ENCODE data around the gene RCCD1.
"Not testable (repeated sequence)": the region's sequence is repeated elsewhere in the genome, so short reads cannot be mapped to it uniquely, and the experiment has no call there.

Gene RCCD1, protein sequence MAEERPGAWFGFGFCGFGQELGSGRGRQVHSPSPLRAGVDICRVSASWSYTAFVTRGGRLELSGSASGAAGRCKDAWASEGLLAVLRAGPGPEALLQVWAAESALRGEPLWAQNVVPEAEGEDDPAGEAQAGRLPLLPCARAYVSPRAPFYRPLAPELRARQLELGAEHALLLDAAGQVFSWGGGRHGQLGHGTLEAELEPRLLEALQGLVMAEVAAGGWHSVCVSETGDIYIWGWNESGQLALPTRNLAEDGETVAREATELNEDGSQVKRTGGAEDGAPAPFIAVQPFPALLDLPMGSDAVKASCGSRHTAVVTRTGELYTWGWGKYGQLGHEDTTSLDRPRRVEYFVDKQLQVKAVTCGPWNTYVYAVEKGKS

DNA sequence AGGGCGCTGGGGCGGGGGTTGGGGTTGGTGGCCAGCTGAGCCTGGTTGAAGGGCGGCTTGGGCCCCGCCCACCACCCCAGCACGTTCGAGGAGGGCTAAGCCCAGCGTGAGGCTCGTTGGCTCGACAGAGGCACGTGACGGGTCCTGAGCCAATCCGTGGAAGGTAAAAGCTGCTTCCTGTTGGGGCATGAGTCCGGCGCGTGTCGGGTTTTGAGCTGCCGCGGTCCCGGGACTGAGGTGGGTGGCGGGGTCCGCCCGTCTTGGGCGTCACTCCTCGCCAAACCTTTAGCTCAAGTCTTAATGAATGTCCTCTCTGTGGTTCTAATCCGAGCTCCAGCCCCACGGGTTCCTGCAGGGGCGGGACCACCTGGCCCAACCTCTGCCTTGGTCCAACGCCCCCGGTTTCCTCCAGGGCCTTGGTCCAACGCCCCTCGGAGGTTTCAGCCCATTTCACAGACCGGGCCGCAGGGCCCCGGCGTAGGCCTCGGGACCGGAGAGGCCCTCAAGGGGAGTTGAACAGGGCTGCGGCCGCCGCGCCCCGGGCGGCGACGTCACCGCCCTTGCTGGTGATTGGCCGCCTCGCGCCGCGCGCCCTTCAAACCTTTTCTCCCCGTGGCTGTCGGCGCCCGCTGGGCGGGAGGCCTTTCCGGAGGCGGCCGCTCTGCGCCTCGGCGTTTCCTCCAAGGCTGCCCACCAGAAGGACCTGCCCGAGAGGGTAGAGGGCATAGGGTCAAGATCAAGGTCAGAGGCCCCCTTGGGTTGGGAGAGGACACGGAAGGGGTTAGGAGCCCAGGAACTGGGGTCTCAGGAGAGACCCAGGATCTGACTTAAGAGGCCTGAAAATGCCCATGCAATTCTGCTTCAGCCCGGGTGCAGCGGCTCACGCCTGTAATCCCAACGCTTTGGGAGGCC is at the start of gene RCCD1:
RCCD1 (plus strand) TSS at position 173 of the 912 bp plus-strand sequence. CDS start 1,851 bp downstream, outside the sequence.
- DNase-seq (ENCODE audit: low read depth in 3 of 3): peak; percentile 85 to 89 (median 87)

DNA sequence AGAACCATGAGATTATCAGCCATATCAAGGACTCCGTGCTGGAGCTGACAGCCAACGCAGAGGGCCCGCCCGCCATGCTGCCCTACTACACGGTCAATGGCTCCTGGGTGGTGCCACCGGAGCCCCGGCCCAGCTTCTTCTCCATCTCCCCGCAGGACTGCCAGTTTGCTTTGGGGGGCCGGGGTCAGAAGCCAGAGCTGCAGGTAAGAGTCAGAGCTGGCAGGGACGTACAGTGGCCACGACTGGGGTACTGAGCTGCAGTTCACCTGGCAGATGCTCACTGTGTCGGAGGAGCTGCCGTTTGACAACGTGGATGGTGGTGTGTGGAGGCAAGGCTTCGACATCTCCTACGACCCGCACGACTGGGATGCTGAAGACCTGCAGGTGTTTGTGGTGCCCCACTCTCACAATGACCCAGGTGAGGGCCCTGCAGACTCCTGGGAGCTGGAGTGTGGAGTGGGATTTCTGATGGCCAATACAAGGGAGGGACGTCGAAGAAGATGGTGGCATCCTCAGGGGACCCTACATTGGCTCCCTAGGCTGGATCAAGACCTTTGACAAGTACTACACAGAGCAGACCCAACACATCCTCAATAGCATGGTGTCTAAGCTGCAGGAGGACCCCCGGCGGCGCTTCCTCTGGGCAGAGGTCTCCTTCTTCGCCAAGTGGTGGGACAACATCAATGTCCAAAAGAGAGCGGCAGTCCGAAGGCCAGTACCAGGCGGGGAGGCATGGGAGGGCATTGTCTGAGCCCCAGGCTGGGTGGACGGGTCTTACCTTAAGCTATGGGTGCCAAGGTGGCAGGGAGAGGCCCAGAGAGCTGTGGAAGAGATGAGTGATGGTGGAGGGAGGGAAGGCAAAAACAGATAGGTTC is 49.1 kb upstream of the RCCD1 start:
- DNase-seq (ENCODE audit: low read depth in 3 of 3): no peak

DNA sequence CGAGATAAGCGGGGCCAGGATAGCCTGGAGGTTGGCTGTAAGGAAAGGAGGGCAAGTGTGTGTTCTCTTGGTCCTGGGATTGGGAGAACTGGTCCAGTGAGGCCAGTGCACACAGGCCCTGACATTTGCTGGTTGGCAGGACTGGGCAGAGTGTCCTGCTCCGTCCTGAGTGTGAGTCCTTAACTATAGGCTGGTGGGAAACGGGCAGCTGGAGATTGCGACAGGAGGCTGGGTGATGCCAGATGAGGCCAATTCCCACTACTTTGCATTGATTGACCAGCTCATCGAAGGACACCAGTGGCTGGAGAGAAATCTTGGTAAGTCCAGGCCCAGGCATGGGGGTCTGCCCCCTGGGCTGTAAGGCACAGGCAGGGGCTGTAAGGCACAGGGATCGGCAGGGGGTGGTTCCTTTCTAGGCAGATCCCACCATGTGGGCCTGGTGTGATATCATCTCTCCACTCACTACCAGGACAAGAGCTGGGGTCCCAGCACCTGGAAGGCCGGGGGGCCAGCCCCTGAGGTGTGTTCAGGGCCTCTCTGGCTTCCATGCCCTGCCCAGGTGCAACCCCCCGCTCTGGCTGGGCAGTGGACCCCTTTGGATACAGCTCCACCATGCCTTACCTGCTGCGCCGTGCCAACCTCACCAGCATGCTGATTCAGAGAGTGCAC is 48.4 kb upstream of the RCCD1 start:
- no peak for DNase-seq (ENCODE audit: low read depth in 3 of 3)

DNA sequence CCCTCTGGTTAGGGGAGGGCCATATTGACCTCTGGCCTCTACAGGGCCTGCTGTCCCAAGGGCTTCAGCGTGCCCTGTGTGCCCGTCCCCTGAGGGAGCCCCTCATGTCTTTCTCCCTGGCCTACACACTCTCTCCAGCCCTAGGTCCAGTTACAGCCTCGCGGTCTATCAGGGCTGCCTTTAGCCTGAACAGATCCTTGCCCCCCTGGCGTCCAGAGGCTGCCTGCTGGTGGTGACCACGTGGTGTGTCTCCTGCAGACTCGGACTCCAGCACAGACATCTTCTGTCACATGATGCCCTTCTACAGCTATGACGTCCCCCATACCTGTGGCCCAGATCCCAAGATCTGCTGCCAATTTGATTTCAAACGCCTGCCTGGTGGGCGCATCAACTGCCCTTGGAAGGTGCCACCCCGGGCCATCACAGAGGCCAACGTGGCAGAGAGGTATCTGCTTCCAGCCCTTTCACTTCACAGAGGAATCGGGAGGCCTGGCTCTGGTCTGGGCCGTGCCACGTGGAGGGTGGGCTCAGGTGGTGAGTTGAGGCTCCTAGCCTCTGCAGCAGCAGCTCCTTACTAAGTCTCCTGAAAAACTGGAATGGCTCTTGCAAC is 47.5 kb upstream of the RCCD1 start:
- DNase-seq (ENCODE audit: low read depth in 3 of 3): no peak

DNA sequence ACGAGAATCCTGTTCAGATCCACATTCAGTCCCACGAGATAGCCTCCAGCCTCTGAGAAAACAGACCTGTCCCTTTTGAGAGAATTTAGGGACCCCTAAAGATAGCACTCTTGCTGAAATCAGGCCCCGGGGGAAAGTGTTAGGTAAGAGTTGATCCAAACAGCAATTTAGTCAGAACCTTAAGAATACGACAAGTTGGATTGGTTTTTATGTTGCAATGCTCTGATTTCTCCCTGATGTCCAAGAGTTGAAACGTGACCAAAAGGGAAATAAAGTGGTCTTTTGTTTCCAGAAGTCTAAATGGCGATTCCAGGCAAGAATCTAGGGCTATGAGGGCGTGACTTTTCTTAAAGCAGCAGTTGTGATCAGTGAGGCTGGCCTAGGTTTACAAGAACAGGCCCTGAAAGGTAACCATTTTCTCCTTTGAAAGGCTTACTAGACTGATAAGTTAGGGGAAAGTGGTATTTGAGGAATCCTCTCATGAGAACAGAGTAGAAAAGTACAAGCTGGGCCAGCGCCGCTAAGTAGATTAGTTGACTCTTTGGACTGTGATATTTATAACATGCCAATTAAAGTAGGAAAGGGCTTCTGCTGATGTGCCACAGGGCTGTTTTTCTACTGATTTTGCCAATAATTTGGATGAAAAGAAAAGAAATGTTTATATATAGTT is 46.7 kb upstream of the RCCD1 start:
- DNase-seq (ENCODE audit: low read depth in 3 of 3): no peak

DNA sequence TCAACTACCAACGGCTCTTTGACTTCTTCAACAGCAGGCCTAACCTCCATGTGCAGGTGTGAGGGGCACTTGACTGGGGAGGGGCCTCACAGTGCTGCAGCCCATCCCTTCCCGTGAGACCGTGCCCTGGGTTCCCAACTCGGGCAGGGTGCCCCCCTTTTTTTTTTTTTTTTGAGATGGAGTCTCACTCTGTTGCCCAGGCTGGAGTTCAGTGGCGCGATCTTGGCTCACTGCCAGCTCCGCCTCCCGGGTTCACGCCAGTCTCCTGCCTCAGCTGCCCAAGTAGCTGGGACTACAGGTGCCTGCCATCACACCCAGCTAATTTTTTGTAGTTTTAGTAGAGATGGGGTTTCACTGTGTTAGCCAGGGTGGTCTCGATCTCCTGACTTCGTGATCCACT is 45.2 kb upstream of the RCCD1 start:
- DNase-seq (ENCODE audit: low read depth in 3 of 3): not testable (repeated sequence)

DNA sequence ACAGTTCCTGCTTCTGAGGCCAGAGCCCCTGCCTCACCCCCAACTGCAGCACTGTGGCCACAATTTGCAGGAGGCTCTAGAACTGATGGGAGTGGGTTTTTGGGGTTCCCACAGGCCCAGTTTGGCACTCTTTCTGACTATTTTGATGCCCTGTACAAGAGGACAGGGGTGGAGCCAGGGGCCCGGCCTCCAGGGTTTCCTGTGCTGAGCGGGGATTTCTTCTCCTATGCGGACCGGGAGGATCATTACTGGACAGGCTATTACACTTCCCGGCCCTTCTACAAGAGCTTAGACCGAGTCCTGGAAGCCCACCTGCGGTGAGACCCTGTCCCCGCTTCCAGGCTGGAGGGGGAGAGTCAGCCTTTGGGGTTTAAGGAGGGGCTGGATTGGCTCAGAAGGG is 44.7 kb upstream of the RCCD1 start:
- DNase-seq (ENCODE audit: low read depth in 3 of 3): no peak

DNA sequence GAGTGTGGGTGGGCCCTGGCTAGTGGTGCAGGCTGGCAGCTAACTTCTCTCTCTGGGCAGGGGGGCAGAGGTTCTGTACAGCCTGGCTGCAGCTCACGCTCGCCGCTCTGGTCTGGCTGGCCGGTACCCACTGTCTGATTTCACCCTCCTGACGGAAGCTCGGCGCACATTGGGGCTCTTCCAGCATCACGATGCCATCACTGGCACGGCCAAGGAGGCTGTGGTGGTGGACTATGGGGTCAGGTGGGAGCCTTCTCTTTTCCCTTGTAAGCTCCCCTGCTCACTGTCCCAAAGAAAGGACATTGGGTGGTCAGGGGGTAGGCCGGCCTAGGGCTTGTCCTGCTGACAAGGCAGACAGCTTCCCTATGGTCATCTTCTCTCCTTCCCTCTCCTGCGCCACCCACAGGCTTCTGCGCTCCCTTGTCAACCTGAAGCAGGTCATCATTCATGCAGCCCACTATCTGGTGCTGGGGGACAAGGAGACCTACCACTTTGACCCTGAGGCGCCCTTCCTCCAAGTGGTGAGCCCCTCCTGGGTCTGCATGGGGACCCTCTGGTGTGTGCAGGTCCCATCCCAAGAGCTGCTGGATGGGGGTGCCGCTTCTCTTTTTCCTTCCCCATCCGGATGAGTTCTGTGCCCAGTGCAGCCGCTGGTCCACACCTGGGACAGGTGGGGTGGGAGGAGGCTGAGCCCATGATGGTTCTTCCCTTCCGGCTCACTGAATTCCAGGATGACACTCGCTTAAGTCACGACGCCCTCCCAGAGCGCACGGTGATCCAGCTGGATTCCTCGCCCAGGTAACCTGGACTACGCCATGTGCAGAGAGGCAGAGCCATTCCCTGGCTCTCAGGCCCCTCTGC is 44.0 kb upstream of the RCCD1 start:
- DNase-seq (ENCODE audit: low read depth in 3 of 3): no peak

DNA sequence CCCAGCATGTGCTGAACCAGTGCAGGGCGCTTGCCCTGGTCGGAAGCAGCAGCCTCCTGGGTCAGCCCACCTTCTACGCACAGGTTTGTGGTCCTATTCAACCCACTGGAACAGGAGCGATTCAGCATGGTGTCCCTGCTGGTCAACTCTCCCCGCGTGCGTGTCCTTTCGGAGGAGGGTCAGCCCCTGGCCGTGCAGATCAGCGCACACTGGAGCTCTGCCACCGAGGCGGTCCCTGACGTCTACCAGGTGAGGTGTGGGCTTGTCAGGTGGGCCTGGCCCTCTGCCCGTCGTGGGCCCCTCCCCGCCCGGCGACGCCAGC is 43.4 kb upstream of the RCCD1 start:
- DNase-seq (ENCODE audit: low read depth in 3 of 3): no peak

DNA sequence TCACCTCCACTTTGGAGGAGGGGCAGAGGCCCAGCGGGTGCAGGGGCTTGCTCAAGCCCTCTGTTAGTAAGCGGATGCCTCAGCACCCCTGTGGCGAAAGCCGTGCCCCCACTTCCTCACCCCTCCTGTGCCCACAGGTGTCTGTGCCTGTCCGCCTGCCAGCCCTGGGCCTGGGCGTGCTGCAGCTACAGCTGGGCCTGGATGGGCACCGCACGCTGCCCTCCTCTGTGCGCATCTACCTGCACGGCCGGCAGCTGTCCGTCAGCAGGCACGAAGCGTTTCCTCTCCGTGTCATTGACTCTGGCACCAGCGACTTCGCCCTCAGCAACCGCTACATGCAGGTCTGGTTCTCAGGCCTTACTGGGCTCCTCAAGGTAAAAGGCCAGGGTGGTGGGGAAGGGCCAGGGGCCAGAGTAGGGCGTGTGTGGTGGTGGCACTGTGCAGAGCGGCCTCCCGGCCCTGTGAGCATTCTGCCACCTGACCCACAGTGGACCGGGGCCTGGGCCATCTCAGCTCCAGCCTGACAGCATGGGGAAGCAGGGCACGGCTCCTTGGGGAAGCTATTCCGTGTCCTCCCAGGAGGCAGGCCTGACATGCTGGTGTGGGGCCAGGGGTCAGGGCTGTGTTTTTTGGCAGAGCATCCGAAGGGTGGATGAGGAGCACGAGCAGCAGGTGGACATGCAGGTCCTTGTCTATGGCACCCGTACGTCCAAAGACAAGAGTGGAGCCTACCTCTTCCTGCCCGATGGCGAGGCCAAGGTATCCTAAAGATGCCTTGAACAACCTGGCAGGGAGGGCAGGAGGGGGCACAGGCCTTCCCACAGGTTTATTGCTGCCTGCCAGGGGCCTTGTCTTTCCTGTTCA is 42.5 kb upstream of the RCCD1 start:
- DNase-seq (ENCODE audit: low read depth in 3 of 3): no peak

DNA sequence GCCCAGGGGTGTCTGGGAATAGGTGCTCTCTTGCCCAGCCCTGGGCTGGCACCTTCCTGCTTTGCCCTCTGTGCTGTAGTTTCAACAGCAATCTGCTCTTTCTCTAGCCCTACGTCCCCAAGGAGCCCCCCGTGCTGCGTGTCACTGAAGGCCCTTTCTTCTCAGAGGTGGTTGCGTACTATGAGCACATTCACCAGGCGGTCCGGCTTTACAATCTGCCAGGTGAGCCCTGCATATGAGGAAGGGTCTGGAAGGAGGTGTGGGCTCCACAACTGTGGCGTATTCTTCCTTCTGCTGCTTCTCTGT is 42.0 kb upstream of the RCCD1 start:
- no peak for DNase-seq (ENCODE audit: low read depth in 3 of 3)

DNA sequence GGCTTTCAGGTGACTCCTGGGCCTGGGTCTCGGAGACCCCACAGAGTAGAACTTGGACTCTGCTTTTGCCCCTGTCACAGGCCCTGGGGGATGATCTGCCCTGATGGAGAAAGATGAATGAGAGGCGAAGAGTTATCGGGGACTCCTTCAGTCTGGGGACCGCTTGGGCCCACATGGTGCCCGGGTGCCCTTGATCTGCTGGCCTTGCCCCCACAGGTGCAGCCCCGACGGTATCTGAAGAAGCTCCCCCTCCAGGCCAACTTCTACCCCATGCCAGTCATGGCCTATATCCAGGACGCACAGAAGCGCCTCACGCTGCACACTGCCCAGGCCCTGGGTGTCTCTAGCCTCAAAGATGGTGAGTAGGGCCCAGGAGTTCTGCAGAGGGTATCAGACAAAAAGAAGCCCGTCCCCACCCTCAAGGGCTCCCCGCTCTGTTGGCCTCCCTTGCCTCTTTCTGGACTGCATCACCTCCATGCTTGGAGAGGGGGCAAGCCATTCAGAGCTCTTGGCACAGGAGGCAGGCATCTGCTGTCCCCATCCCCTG is 41.2 kb upstream of the RCCD1 start:
- no peak for DNase-seq (ENCODE audit: low read depth in 3 of 3)

DNA sequence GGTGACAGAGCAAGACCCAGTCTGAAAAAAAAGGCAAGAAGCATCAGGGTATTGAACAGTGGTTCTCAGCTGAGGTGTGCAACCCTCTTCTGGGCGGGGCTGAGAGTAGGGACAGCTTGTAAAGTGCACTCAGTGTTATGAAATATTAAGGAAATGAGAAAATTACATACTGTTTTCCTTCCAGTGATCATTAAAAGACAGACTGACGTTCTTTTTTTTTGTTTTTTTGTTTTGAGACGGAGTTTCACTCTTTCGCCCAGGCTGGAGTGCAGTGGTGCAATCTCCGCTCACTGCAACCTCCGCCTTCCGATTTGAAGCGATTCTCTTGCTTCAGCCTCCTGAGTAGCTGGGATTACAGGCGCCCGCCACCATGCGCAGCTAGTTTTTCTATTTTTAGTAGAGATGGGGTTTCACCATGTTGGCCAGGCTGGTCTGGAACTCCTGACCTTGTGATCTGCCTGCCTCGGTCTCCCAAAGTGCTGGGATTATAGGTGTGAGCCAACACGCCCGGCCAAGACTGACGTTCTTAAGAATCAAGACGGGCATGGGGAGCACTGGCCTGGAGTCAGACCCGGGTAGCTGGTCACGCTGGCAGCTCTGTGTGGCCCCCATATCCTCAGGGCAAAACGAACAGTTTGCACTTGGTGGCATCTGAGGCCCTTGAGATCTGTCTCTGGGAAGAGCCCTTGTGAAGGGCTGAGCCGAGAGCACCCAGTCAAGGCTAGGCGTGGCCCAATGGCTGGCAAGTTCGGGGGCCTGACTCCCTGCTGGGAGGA is 40.2 kb upstream of the RCCD1 start:
- DNase-seq (ENCODE audit: low read depth in 3 of 3): no peak

DNA sequence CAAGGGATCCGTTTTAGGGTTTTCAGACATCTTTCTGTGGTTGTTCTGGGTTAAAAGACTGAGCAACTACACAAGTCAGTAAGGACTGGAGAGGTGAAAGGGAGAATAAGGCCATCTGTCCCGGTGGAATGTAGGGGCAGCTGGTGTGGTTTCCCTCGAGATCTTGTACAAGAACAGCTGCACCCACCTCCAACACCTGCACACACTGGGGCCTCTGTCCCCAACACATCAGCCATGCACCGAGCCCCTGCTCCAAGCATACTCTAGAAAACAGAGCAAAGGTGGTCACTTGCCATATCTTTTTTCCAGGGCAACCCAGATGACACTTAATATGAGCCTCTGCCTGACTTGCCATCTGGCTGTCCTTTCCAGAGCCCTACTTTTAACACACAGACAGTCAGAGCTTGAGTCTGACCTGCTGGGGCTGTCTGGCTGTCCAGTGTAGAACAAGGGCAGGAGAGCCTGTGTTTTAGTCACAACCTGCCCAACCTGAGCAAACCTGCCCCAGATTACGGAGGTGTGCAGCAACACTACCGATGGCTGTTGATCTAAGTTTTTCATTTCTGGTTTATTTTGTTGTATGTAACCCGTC is 39.4 kb upstream of the RCCD1 start:
- DNase-seq (ENCODE audit: low read depth in 3 of 3): no peak

DNA sequence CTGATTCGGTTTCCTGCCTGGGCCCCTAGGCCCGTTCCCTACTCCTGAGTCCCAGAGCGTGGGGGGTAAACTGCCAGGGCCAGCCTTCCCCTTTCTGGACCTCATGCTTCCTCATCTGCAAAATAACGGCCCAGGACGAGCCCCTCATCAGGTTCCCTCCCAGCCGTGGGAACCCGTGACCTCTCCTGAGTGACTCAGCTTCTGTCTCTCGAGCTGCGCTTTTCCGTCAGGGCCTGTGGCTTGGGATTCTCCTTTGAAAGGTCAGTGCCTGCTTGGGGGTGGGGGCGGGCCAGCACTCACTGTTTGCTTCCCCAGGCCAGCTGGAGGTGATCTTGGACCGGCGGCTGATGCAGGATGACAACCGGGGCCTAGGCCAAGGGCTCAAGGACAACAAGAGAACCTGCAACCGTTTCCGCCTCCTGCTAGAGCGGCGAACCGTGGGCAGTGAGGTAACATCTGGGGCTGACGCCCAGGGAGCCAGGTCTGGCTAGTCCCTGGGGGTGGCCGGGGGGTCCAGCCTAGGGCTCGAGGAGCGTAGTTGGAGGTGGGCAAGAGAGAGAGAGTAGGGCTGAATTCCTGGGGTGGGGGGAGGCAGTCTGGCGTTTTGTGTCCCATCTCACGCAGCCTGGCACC is 38.8 kb upstream of the RCCD1 start:
- DNase-seq (ENCODE audit: low read depth in 3 of 3): no peak

DNA sequence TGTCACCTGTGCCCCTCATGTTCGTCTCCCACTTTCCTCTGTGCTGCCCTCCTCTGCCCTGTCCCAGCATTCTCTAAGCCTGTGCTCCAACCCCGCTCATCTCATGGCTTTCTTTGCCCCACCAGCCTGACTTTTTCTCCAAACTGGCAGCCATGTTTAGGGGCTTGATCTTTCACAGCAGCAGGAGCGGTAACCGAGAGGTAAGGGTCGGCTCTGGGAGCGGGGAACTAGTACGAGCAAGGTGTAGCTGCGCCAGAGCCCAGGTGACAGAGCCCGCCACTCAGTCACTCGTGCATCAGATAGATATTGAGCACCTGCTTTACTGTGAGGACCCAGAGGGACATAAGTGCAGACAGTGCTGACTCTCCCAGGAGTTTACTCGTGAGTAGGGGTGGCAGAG is 38.2 kb upstream of the RCCD1 start:
- no peak for DNase-seq (ENCODE audit: low read depth in 3 of 3)

DNA sequence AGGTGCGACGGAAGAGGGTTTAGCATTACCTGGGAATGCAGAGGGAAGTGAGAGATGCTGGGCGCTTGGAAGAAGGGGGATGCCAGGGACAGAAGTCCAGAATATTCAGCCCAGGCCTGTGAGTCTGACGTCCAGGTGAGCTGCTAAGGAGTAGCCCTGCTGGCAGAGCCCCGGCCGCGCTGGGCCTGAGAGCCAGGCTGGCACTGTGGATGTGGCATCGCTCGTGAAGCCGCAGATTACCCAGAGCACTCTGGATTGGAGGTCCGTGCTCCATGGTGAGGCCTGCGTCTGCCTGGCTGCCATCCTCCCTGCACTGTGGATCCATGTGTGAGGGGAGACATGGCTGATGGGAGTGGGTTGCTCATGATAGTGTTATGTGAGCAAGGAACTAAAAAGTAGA is 37.1 kb upstream of the RCCD1 start:
- no peak for DNase-seq (ENCODE audit: low read depth in 3 of 3)

All from stimulated activated CD4-positive, alpha-beta T cell treated with anti-CD3 and anti-CD28 coated beads, TNF-alpha, amount 100 ng/mL, for 48 hours (primary cell).